Superior temporal gyrus (tissue), 1 donor: Measurements from ENCODE around the gene MUC20.

Experiments used
- DNase-seq: peaks from one replicate; pipeline ENCODE4 v3.0.0-alpha.2; 2016; ENCODE audit errors: extremely low spot score

MUC20 gene

DNA sequence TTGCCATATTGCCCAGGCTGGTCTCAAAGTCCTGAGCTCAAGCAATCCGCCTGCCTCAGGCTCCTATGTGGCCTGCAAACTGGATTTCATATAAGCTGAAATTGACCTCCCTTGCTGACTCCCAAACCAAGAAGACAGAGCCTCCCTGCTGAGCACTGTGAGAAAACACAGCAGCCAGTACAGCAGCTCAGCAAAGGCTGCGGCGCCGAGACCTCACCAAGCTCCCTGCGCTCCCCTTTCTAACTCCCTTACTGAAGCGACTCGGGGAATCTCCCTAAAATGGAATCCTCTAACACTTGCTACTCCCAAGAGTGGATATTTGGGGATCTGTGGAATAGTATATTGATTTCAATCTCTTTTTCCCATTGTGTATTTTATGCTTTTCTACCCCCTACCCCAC is 34.6 kb downstream of the MUC20 start:
- no peak for DNase-seq

DNA sequence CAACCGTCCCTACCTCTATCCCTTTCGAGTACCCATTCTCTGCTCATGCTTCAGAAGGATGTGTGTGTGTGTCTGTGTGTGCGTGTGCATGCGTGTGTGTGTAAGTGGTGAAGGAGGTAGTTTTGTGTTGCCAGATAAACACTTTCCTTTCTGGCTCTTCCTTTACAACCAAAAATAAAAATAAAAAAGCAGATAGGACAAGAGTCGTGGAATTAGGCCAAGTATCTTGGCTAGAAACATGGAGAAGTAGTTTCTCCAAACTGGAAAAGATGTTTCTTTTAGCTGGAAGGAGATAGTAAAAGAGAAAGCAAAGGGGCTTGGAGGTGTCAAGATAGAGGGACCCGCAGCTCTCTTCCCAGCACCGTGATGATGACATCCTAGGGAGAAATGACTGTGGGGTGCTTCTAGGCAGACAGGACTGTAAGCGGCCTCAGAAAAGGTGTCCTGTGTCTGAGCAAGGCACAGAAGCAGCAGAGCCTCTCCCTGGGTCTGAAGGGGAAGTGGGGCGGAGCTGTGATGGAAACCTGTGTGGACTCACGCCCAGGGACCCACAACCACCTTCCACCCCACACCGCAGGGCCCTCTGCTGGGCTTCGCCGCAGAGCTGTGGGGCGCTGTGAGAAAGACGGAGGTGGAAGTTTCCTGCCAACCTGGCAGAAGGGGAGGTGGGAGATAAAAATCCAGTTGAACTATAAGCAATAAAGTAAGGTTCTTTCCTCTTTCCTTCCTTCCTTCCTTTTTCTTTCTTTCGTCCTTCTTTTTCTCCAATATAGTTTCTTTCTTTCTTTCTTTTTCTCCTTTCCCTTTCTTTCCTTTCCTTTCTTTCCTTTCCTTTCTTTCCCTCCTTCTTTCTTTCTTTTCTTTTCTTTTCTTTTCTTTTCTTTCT is 35.3 kb downstream of the MUC20 start:
- no peak for DNase-seq

DNA sequence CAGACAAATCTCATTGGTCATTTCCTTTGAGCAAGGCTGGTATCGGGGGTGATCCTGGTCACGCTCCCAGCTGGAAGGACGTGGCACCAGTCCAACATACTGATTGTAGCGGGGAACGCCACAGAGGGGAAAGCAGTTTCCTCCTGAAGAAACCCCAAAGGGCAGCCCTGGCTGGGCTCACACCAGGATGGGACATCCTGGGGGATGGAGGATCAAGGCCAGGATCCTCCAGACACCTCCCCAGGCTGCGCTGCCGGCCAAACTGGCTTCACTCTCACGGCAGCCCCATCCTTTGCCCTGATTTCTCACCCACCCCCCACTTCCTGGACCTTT is 36.6 kb downstream of the MUC20 start:
- DNase-seq, result no peak

DNA sequence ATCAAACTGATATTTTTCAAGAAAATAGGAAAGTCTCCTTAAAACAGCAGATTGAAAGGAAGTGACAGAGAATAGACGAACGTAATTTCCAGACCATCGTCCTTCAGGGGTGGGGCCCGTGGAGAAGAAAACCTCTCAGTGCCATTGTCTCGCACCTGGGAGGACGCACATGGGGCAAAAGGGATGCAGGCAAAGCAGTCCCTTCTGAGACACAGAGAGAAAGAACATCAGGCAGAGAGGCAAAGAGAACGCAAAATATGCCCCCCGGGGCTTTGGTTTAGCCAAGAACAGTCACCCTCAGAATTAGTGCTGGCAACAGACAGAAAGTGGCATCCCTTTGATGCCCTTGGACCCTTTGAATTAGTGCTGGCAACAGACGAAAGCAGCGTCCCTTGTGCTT is 37.0 kb downstream of the MUC20 start:
- DNase-seq, result no peak

DNA sequence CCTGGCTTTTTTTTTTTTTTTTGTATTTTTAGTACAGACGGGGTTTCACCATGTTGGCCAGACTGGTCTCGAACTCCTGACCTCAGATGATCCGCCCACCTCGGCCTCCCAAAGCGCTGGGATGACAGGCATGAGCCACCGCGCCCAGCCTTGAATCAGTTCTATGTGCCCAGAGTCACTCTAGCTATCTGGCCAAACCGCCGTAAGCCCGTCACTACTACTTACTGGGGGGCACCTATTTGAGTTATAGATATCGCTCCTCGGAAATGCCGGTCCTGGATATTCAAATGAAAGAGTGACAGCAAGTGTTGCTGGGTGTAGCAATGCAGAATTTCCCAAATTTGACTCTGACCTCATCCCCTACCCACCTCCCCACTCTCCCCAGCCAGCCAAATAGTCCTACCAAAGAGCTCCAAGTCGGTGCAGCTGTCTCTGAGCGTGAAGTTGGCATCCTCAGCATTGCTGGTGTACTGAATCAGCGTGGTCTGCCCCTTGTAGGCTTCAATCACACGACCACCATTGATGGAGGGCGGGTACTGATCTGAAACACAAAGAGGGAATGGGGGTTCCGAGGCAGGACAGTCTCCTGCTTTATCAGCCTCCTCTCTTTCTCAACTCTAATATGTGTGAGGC is 38.1 kb downstream of the MUC20 start:
- DNase-seq, result no peak

DNA sequence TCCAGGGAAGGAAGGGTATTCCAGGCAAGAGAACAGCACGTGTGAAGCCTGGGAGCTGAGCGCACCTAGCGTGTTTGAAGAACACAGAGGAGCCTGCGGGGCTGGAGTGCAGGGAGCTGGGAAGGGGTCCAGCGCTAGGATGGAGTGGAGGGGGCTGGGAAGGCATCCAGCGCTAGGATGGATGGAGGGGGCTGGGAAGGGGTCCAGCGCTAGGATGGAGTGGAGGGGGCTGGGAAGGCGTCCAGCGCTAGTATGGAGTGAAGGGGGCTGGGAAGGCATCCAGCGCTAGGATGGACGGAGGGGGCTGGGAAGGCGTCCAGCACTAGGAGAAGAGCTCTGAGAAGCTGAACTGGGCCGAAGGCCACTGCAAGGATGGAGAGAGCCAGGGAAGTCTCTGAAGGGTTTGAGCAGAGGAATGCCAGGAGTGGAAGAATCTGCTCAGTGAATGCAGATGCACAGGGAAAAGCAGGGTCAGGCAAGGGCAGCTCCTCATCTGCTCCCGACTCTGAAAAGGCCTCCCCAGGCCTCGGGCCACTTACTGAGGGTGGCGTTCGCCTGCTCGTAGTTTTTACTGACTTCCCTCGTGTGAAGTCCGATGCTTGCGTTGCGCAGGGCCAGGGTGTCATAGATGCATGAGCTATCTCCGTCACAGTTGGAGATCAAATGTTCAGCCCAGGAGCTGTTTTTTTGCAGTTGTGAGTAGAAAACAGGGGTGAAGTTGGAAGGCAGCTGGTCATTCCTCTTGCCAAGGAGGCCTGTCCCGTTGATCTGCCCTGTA is 39.8 kb downstream of the MUC20 start:
- no peak for DNase-seq

DNA sequence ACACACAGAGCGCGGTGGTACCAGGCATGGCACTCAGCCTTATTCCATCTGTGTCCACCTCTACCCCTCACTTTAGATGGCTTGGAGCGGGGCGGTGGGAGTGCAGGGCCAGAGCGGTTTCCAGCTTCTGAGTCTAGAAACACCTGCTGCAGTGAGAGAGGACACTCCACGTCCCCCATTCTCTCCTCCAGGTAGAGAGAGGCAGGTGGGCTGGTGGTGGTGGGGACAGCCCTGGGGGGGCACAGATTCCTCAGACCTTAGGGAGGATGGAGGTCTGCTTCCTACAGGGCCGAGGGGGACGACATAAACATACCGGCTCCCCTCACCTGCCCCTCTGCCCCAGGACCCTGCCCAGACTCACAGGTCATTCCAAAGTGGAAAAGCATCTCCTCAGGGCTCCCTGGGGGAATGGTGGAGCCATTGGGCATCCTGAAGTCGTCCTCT is 40.4 kb downstream of the MUC20 start:
- no peak for DNase-seq

DNA sequence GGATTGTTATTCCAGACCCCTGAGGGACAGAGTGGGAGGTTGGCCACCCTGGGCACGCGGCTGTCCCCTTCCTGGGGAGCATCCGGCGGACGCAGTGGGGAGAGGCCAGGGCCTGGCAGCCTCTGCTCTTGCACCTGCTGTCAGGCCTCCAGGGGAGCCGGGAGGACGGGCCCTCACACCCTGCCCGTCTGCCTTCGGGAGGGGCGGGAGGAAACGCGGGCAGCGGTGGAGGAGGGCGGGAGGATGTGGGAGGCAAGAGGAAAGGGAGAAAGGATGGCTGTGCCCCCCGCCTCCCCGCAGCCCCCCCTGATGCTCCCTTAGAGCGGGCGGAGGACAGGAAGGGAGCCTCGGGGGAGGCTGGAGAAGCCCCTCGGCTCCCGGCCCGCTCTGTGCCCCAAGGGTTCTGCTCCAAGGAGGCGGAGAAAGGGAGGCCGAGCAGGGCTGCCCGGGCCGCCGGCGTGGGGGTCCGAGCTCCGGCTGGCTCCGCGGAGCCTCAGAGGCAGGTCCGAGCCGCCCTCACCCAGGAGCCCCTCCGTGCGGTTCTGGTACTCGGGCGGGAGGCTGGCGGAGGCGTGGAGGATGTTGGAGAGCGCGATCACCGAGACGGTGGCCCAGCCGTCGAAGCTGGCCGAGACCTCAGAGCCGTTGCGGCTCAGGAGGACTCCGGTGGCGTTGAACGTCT is 40.9 kb downstream of the MUC20 start:
- DNase-seq, result no peak

DNA sequence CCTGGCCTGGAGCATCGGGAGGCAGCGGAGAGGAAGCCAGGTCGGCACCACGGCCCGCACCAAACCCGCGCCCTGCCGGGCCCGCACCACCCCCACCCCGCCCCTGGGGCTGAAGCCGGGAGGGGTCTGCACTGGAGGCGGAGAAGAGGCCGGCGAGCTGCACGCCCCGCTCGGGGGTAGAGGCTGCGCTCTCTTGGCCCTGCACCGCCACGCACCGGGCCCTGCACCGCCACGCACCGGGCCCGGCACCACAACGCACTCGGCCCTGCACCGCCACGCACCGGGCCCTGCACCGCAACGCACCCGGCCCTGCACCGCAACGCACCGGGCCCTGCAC is 41.4 kb downstream of the MUC20 start:
- no peak for DNase-seq

DNA sequence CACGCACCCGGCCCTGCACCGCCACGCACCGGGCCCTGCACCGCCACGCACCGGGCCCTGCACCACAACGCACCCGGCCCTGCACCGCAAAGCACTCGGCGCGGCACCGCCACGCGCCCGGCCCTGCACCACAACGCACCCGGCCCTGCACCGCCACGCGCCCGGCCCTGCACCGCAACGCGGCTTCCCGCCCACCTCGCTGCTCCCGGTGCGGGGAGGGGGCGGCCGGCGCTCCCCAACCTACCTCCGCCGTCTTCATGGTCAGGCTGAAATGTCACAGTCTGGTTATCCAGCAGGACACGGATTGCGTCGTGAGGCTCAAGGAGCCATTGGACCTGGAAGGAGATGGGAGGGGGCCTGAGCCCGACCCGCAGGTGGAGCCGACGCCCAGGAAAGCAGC is 41.8 kb downstream of the MUC20 start:
- DNase-seq, result no peak

DNA sequence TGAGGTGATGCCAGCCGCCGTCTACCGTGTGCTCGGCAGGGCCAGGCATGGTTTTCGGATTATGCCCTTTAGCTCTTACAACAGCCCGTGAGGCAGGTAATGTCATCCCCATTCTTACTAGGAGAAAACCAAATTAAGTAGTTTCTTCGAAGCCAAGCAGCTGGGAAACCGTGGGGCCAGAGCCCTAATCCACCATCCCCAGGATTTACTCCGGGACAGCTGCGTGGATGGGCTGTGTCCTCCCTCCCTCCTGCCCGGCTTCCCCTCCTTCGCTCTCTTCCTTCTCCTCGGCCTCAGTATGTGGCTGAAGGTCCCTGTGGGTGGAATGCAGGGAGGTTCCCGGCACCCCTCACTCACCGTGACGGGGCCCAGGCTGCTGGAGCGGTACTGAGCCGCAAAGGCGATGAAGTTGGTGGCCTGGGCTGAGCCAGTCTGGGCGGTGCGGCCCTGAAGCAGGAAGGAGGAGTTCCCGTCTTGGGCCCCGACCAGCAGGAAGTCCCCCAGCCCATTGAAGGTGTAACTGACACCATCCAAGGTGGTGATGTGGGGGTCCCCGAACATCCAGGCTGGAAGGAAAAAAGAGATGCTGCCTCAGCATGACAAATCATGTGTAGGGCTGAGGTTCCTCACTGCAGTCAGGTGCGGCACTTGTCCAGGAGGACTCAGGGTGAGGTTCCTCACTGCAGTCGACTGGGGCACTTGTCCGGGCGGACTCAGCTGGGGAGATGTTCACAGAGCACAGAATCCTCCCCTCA is 42.5 kb downstream of the MUC20 start:
- no peak for DNase-seq

DNA sequence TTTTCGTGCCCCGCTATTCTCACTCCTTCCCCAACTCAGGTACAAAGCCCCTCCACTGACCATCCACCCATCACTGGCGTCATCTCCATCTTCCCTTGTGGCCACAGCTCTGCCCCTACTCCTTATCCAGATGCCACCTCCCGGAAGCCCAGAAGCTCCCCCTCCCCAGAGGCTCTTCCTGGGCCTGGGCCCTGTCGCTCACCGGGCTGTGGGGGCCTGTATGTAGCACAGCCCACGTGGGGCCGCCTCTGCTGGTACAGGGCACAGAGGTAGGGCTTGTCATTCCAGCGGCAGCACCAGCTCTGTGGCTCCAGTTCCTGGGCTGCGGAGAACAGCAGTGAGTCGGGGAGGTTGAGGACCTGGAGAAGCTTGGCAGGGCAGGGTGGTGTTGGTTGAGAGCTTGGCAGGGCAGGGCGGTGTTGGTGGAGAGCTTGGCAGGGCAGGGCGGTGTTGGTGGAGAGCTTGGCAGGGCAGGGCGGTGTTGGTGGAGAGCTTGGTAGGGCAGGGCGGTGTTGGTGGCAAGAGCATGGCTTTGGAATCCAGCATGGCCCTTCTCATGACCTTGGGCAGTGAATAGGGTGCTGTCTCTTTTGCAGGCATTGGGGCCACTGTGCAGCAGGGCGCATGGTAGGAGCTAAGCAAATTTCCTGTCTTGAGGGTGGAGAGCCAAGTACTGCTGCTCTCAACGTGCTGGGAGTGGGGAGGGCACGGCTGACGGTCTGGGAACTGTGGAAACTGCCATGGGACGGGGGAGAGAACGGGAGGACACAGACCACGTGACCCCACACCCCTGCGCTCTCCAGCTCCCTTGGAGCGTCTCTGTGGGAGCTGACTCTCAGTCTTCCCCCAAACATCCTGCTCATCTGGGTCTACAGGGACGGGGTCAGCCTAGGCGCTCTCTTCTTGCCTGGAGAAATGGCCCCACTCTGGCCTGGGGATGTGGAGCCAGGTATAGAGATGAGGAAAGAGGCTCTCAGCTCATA is 43.4 kb downstream of the MUC20 start:
- no peak for DNase-seq

DNA sequence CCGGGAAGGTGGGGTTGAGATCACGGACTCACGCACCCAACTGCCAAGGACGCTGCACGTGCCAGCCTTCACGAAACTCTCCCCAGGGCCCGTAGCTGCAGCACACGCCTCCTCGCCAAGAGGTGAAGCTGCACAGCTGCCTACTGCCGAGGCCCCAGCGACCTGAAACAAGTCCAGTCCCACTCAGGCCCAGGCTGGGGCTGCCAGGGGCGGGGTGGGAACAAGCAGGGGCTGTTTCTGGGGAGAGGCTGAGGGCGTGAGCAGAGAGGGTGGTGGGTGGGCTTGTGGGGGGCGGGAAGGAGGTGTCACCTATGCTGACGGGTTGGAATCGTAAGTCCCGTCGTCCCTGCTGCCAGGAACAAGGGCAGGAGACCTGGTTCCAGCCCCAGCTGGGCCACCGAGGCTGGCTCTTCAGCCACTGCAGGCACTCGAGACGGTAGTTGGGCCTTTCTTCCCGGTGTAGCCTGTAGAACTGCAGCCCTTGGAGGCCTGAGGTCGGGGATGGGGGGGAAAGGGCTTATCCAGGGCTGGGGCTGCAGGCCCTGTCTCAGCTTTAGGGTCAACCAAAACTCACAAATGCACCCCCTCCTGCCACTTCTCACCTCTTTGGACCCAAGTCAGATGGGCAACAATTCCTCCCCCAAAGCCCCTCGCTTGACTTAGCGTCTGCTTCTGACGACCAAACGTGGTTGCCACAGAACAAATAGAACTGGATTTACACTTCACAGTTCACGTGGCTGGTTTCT is 44.4 kb downstream of the MUC20 start:
- no peak for DNase-seq

DNA sequence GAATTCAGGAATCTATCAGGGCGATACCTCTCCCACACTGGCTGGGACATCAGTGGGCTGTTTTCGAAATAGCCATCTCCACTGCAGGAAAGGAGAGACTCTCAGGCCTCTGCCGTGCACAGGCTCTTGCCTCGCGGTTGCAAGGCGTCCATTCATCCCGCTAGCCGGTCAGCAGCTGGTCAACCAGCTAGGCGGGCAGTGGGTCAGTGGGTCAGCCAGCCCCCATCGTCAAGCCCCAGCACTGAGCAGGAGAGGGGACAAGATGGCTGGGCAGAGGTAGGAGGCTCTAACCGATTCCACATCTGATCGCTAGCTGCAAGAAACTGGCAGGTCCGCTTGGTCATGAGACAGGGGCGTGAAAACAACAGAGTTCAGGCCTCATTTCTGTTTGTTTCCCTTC is 45.9 kb downstream of the MUC20 start:
- DNase-seq, result no peak

DNA sequence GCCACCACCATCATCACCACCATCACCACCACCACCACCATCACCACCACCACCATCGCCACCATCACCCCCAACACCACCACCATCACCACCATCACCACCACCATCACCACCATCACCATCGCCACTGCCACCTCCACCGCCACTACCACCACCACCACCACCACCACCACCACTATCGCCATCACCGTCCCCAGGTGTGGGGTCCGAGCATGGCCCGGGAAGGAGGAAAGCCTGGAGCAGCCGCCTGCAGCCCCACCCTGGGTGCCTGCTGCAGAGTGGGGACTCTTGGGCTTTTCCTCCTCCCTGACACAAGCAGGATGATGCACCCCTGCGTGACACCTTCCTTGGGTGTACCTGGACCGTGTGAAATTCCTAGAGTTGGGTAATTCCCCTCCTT is 47.0 kb downstream of the MUC20 start:
- DNase-seq, result no peak

DNA sequence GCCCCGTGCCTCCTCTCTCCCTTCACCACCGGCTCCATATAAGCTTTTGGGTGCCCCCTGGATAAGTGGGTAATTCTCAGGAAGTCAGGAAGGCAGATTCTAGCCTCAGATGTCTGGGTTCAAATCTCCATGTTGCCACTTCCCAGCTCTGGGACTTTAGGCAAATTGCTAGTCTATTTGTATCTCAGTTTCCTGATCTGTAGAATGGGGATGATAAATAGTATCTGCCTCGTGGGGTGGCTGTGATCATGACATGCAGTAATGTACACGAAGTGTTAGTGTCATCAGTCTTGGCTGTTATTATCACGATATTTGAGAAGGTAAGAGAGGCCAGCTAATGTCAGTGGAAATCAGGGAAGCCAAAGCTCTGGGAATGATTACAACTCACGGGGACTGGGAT is 47.6 kb downstream of the MUC20 start:
- no peak for DNase-seq

DNA sequence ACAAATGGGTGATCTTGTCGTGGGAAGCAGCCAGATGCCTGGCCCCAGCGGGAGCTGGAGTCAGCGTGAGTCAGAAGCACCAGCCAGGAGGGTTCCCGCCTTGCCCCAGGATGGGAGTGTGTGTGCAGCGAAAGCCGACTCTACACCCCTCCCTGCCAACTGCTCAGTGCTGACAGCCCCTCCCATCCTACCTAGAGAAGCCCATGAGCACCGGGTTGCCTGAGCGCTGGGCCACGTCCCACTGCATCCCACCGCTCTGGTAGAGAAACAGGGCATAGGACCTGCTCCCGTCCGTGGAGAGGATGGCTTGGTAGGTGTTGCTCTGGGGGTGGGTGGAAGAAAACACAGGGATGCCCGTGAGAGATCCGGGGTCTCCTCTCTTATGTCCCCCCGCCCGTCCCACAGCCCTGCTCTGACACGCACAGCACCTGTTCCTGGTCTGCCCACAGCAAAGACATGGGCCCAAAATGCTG is 48.1 kb downstream of the MUC20 start:
- no peak for DNase-seq

DNA sequence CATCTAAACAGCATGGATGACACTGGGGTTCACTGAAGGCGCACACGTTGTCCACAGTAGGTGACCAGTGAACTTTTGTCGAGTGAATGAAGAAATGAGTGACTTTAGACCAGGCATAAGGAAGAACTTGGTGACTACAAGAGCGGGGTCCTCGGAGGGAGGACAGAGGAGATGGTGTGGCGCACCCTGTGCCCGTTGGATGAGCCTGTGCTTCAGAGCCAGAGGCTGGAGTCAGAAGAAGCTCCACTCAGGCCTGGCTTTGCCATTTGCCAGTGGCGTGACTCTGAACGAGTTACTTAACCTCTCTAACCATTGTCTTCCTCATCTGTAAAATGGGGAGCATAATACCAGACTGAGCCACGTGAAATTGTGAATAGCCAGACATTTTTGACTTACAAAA is 48.8 kb downstream of the MUC20 start:
- no peak for DNase-seq

DNA sequence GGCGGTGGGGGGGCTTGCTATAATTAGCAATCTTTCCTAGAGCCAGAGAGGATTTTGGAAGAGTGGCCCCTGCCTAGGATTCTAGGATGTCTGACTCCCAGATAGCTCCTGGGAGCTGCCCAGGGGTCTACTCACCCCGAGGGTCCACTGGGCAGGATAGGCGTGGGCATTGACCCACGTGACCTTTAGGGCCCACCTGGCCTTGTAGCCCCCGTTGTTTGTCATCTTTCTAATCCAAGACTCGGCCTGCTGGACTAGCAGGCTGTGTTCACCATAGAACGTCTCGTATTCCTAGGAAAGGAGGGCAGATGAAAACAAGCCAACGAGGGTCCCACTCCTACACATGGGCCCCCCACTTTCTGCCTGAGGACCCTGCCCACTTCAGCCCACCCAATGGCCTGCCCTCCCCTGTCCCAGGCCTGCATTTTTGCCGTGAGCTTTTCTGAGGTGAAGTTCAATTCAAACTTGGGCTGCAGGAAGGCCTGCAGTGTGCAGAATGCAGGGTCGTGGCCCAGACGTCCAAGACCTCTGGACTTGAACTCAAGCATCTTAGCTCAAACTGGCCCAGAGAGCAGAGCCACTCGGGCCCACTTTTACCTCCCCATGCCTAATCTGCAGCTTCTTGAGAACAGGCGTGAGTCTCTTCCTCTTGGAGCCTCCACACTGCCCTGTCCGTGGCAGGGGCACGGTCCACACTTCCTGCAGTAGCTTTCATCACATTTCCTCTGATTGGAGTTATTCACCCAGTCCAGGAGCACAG is 49.5 kb downstream of the MUC20 start:
- DNase-seq, result no peak
